Glutamatergic neuron (in vitro differentiated cells): ENCODE measurements around the gene SUGP2. TPM values are rescaled to one million over a fixed set of nuclear protein-coding genes. Genes with fewer than 3 reads are reported as not detected.

Source experiments
- DNase-seq: peaks from one replicate; pipeline ENCODE4 v3.0.0; 2022
- H3K27ac Mint-ChIP-seq: one replicate; pipeline ENCODE4 v1.8.0; 2020; ENCODE audit warnings: mild to moderate bottlenecking, mixed read lengths, inconsistent platforms; ENCODE audit not compliant: unreplicated experiment
- H3K27me3 Mint-ChIP-seq: one replicate; pipeline ENCODE4 v1.8.0; 2020; ENCODE audit warnings: mild to moderate bottlenecking, moderate library complexity, mixed read lengths, inconsistent platforms; ENCODE audit not compliant: unreplicated experiment
- H3K36me3 Mint-ChIP-seq: one replicate; pipeline ENCODE4 v1.8.0; 2020; ENCODE audit warnings: mild to moderate bottlenecking, mixed read lengths, inconsistent platforms; ENCODE audit not compliant: unreplicated experiment
- H3K4me1 Mint-ChIP-seq: one replicate; pipeline ENCODE4 v1.8.0; 2020; ENCODE audit warnings: mild to moderate bottlenecking, low read depth, mixed read lengths, inconsistent platforms; ENCODE audit not compliant: unreplicated experiment
- H3K4me3 Mint-ChIP-seq: one replicate; pipeline ENCODE4 v1.8.0; 2020; ENCODE audit warnings: mild to moderate bottlenecking, mixed read lengths, inconsistent platforms; ENCODE audit not compliant: unreplicated experiment
- H3K9me3 Mint-ChIP-seq: one replicate; pipeline ENCODE4 v1.8.0; 2020; ENCODE audit warnings: mild to moderate bottlenecking, moderate library complexity, mixed read lengths, inconsistent platforms; ENCODE audit not compliant: unreplicated experiment
- long read RNA-seq: library from polyadenylated mRNA; unstranded; transcript quantifications from one replicate; pipeline ENCODE4 v2.0.0, GENCODE V29; 2020; ENCODE audit not compliant: unreplicated experiment
- total RNA-seq: library from RNA; stranded (reverse); fragmentation: NEBNext Ultra II Directional; extraction: Animal tissue kit (Norgen Biotek cat#: 25700); gene quantifications from one replicate; pipeline ENCODE4 v1.2.1, GENCODE V29; 2021; ENCODE audit not compliant: unreplicated experiment
- TF ChIP-seq, protein P1 (sequence below): fragments of 200-600 bp; sonication (generic); IDR thresholded peaks from one replicate; pipeline ENCODE4 v1.5.0; 2021; ENCODE audit not compliant: partially characterized antibody, unreplicated experiment

Gene SUGP2
- total RNA-seq: 201 TPM
- long read RNA-seq, partial matches to known transcripts: 4 of 17 reads
- long read RNA-seq, other reads (novel, unspliced or antisense): 11 of 17 reads

- peaks cover 5% of the 10 kb centered on the region for H3K9me3 Mint-ChIP-seq
- peak; percentile 88 for DNase-seq
- H3K27me3 Mint-ChIP-seq: peaks cover 2% of the 10 kb centered on the region
- TF ChIP-seq, protein P1, sequence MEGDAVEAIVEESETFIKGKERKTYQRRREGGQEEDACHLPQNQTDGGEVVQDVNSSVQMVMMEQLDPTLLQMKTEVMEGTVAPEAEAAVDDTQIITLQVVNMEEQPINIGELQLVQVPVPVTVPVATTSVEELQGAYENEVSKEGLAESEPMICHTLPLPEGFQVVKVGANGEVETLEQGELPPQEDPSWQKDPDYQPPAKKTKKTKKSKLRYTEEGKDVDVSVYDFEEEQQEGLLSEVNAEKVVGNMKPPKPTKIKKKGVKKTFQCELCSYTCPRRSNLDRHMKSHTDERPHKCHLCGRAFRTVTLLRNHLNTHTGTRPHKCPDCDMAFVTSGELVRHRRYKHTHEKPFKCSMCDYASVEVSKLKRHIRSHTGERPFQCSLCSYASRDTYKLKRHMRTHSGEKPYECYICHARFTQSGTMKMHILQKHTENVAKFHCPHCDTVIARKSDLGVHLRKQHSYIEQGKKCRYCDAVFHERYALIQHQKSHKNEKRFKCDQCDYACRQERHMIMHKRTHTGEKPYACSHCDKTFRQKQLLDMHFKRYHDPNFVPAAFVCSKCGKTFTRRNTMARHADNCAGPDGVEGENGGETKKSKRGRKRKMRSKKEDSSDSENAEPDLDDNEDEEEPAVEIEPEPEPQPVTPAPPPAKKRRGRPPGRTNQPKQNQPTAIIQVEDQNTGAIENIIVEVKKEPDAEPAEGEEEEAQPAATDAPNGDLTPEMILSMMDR: no peak
- no peaks in the 10 kb centered on the region for H3K36me3 Mint-ChIP-seq
- H3K4me3 Mint-ChIP-seq: peak within 1 kb of the TSS; percentile 93
- peak within 1 kb of the TSS; percentile 91 for H3K27ac Mint-ChIP-seq
- H3K4me1 Mint-ChIP-seq: peaks cover 3% of the 10 kb centered on the region
Measured at GRCh38 chr19:19033426-19034203, at the start of gene SUGP2, which contains the start of gene ARMC6. SUGP2 (minus strand) TSS chr19:19033517; CDS start chr19:19031071, 2,446 bp downstream. ARMC6 (plus strand) TSS chr19:19033603; CDS start chr19:19034210, 607 bp downstream.

DNA sequence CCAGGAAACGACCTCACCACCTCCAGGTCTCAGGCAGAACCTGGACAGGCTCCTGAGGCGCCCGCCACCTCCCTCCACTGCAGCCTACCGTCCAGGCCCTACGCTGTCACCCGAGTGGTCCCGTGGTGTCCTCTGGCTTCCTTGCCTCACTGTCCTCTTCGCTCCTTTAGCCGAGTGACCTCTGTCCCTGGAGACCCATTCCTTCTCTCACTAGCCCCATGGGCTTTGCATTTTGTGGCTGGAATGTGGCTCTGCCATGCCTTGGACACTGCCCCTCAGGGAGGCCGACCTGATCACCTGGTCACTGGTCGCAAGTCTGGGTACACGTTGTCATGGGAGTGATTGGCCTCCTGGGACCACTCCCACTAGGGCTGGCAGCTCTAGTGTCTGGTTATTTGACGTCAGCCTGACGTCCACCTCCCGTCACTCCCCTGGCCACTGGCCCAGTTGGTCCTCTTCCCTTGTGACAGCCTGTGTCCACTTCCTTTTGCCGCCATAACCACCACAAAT is 48.4 kb upstream of the SUGP2 start:
- Mint-ChIP-seq H3K27ac (no peak overlapping the region), H3K4me1 (peaks cover 6% of the 10 kb centered on the region), H3K27me3 (peaks cover 11% of the 10 kb centered on the region), H3K36me3 (no peaks in the 10 kb centered on the region), H3K9me3 (no peaks in the 10 kb centered on the region), H3K4me3 (no peak overlapping the region)
- TF ChIP-seq, protein P1: no peak
- DNase-seq: no peak

DNA sequence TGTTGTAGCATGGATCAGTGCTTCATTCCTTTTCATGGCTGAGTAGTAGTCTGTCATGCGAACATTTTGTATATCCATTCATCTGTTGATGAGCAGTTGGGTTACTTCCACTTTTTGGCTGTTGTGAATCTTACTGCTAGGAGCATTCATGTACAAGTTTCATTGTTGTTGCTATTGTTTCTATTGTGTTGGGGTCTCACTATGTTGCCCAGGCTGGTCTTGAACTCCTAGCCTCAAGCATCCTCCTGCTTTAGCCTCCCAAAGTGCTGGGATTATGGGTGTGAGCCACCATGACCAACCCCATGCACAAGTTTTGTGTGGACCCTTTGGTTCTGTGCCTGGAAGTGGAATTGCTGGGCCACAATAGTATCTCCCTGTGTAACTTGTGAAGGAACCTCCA is 46.3 kb upstream of the SUGP2 start:
- Mint-ChIP-seq H3K27me3 (peaks cover 11% of the 10 kb centered on the region), H3K4me3 (no peak overlapping the region), H3K4me1 (peaks cover 9% of the 10 kb centered on the region), H3K27ac (no peak overlapping the region), H3K9me3 (no peaks in the 10 kb centered on the region), H3K36me3 (no peaks in the 10 kb centered on the region)
- TF ChIP-seq, protein P1: no peak
- no peak for DNase-seq

DNA sequence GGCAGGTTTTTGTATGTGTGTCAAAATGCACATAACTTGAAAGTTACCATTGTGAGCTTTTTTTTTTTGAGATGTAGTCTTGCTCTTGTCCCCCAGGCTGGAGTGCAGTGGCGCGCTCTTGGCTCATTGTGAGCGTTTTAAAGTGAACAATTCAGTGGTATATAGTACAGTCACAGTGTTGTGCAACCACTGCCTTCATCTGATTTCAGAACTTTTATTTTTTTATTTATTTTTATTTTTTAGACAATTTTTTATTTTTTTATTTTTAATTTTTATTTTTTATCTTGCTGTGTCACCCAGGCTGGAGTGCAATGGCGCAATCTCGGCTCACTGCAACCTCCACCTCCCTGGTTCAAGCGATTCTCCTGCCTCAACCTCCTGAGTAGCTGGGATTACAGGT is 45.5 kb upstream of the SUGP2 start:
- Mint-ChIP-seq H3K36me3 (no peaks in the 10 kb centered on the region), H3K4me3 (no peak overlapping the region), H3K9me3 (no peaks in the 10 kb centered on the region), H3K4me1 (peaks cover 13% of the 10 kb centered on the region), H3K27me3 (peaks cover 10% of the 10 kb centered on the region), H3K27ac (no peak overlapping the region)
- no peak for DNase-seq
- TF ChIP-seq, protein P1: no peak

DNA sequence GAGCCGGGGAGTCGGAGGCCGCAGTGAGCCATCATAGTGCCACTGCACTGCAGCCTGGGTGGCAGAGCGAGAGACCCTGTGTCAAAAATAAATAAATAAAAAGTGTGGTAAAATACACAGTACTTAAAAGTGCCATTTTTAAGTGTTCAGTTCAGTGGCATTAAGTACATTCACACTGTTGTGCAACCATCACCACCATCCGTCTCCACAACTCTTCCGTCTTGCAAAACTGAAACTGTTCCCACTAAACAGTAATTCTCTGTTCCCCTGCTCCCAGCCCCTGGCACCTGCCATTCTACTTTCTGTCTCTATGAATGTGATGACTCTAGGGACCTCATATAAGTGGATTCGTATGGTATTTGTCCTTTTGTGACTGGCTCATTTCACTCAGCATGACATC is 43.8 kb upstream of the SUGP2 start:
- peaks cover under 1% of the 10 kb centered on the region for H3K9me3 Mint-ChIP-seq
- H3K27ac Mint-ChIP-seq: no peak overlapping the region
- no peak overlapping the region for H3K4me3 Mint-ChIP-seq
- H3K27me3 Mint-ChIP-seq: peaks cover 6% of the 10 kb centered on the region
- no peak for DNase-seq
- H3K4me1 Mint-ChIP-seq: peaks cover 12% of the 10 kb centered on the region
- TF ChIP-seq, protein P1: no peak
- H3K36me3 Mint-ChIP-seq: no peaks in the 10 kb centered on the region
